GM23338 (cell line): Measurements from ENCODE around the gene BAX. TPM values are rescaled to one million over a fixed set of nuclear protein-coding genes. Genes with fewer than 3 reads are reported as not detected.
"Not testable (repeated sequence)": the region's sequence is repeated elsewhere in the genome, so short reads cannot be mapped to it uniquely, and the experiment has no call there.

Experiments used
- ATAC-seq: fragments of 200-7000 bp; cut with Tn5 transposase; 3 replicates; pipeline ENCODE4 v1.9.1; 2020
- DNase-seq: peaks from one replicate; pipeline ENCODE4 v3.0.0-alpha.2; 2015; ENCODE audit warnings: low spot score
- H2AFZ ChIP-seq: fragments of 200-600 bp; sonication (generic); 2 replicates; pipeline ENCODE4 v1.8.0; 2016; ENCODE audit warnings: antibody characterized with exemption, mild to moderate bottlenecking, moderate library complexity
- H3F3A ChIP-seq: fragments of 200-600 bp; sonication (generic); replicated peaks from 2 replicates; pipeline ENCODE4 v1.8.0; 2017; ENCODE audit warnings: antibody characterized with exemption, mixed run types, low read depth
- H3K27ac ChIP-seq: fragments of 200-600 bp; sonication (generic); 2 replicates; pipeline ENCODE4 v1.6.1; 2016; ENCODE audit warnings: low read depth
- H3K27me3 ChIP-seq: fragments of 200-600 bp; sonication (generic); 2 replicates; pipeline ENCODE4 v1.8.0; 2016; ENCODE audit warnings: mild to moderate bottlenecking, mixed run types, moderate library complexity; ENCODE audit not compliant: insufficient read depth
- H3K36me3 ChIP-seq: fragments of 200-600 bp; sonication (generic); 2 replicates; pipeline ENCODE4 v1.8.0; 2016; ENCODE audit warnings: mild to moderate bottlenecking; ENCODE audit not compliant: insufficient read depth
- H3K4me1 ChIP-seq: fragments of 200-600 bp; sonication (generic); 2 replicates; pipeline ENCODE4 v1.8.0; 2016; ENCODE audit warnings: mild to moderate bottlenecking, moderate library complexity; ENCODE audit not compliant: insufficient read depth
- H3K4me2 ChIP-seq: fragments of 200-600 bp; sonication (generic); 2 replicates; pipeline ENCODE4 v1.7.1; 2017; ENCODE audit warnings: mixed run types
- H3K4me3 ChIP-seq: fragments of 200-600 bp; sonication (generic); 2 replicates; pipeline ENCODE4 v1.6.1; 2016; ENCODE audit warnings: mixed run types
- H3K79me2 ChIP-seq: fragments of 200-600 bp; sonication (generic); replicated peaks from 2 replicates; pipeline ENCODE4 v1.8.0; 2017; ENCODE audit warnings: mild to moderate bottlenecking; ENCODE audit not compliant: insufficient read depth
- H3K9me2 ChIP-seq: fragments of 200-600 bp; sonication (generic); 2 replicates; pipeline ENCODE4 v1.8.0; 2017; ENCODE audit not compliant: insufficient read depth
- H4K20me1 ChIP-seq: fragments of 200-600 bp; sonication (generic); replicated peaks from 2 replicates; pipeline ENCODE4 v1.8.0; 2017; ENCODE audit warnings: mild to moderate bottlenecking; ENCODE audit not compliant: insufficient read depth
- H3K27ac Mint-ChIP-seq: 2 replicates; pipeline ENCODE4 v1.8.0; 2020; ENCODE audit warnings: inconsistent platforms, mild to moderate bottlenecking, moderate library complexity, mixed read lengths
- H3K27me3 Mint-ChIP-seq: 3 replicates; pipeline ENCODE4 v1.8.0; 2022; ENCODE audit warnings: low read depth, mild to moderate bottlenecking, moderate library complexity, mixed read lengths, inconsistent platforms; ENCODE audit not compliant: insufficient read depth, poor library complexity
- H3K36me3 Mint-ChIP-seq: 3 replicates; pipeline ENCODE4 v1.8.0; 2021; ENCODE audit warnings: low read depth, mild to moderate bottlenecking, inconsistent platforms, moderate library complexity, mixed read lengths
- H3K4me1 Mint-ChIP-seq: 3 replicates; pipeline ENCODE4 v1.8.0; 2020; ENCODE audit warnings: mild to moderate bottlenecking, inconsistent platforms, mixed read lengths
- H3K4me3 Mint-ChIP-seq: 3 replicates; pipeline ENCODE4 v1.8.0; 2021; ENCODE audit warnings: moderate library complexity, mild to moderate bottlenecking, inconsistent platforms, mixed read lengths
- H3K9me3 Mint-ChIP-seq: 3 replicates; pipeline ENCODE4 v1.8.0; 2020; ENCODE audit warnings: moderate library complexity, mild to moderate bottlenecking, inconsistent platforms, mixed read lengths
- CREB1 ChIP-seq: fragments of 250-450 bp; sonication (Bioruptor Pico); IDR thresholded peaks from 2 replicates; pipeline ENCODE4 v1.5.0; 2020; ENCODE audit warnings: low read depth, mild to moderate bottlenecking, moderate library complexity
- ETS1 ChIP-seq: IDR thresholded peaks from 2 replicates; pipeline ENCODE4 v1.6.1; 2016; ENCODE audit warnings: antibody characterized with exemption
- EZH2 ChIP-seq: fragments of 200-600 bp; sonication (generic); IDR thresholded peaks from one replicate; pipeline ENCODE4 v1.8.0; 2017; ENCODE audit warnings: antibody characterized with exemption, mild to moderate bottlenecking, low read depth; ENCODE audit not compliant: unreplicated experiment
- EZH2phosphoT487 ChIP-seq: fragments of 200-600 bp; sonication (generic); IDR thresholded peaks from one replicate; pipeline ENCODE4 v1.8.1; 2018; ENCODE audit warnings: antibody characterized with exemption; ENCODE audit not compliant: unreplicated experiment
- JUNB ChIP-seq: IDR thresholded peaks from one replicate; pipeline ENCODE4 v1.6.1; 2016; ENCODE audit warnings: antibody characterized with exemption; ENCODE audit not compliant: unreplicated experiment
- NANOG ChIP-seq: IDR thresholded peaks from 2 replicates; pipeline ENCODE4 v1.6.1; 2016; ENCODE audit warnings: antibody characterized with exemption, borderline replicate concordance
- POLR2AphosphoS5 ChIP-seq: IDR thresholded peaks from 2 replicates; pipeline ENCODE4 v1.6.1; 2016; ENCODE audit warnings: antibody characterized with exemption, low read depth
- ZNF462 ChIP-seq: fragments of 250-450 bp; sonication (Bioruptor Pico); IDR thresholded peaks from 2 replicates; pipeline ENCODE4 v1.5.0; 2020; ENCODE audit warnings: mild to moderate bottlenecking, moderate library complexity
- polyA plus RNA-seq: library from polyadenylated mRNA; unstranded; fragments of >200 nt; fragmentation: Nextera tagmentation; extraction: Ambion mirVana; gene quantifications from 2 replicates; pipeline ENCODE4 v1.2.1, GENCODE V29; 2016
- total RNA-seq: library from RNA; depleted of rRNA; stranded (reverse); fragments of >200 nt; shearing (Covaris generic); gene quantifications from 2 replicates; pipeline ENCODE4 v1.2.3, GENCODE V29; 2014

The BAX gene
- total and polyA plus RNA-seq, 2 experiments from 2014 or later: 179 to 261 TPM

- Mint-ChIP-seq H3K27me3 (peaks cover 4% of the 10 kb centered on the region), H3K4me1 (no peaks in the 10 kb centered on the region), H3K4me3 (no peak overlapping the region), H3K36me3 (peaks cover 26% of the 10 kb centered on the region), H3K9me3 (no peaks in the 10 kb centered on the region), H3K27ac (no peak overlapping the region)
- Histone ChIP-seq H3K79me2 (no peaks in the 10 kb centered on the region), H3K27me3 (no peaks in the 10 kb centered on the region), H3K27ac (no peak overlapping the region), H2AFZ (no peak overlapping the region), H3K4me3 (no peak overlapping the region), H3K4me1 (no peaks in the 10 kb centered on the region), H3K36me3 (peaks cover 12% of the 10 kb centered on the region; the same call in 1 of the 2 replicates), H3F3A (0 out of 2 replicates have a peak, but pooled peaks cover 8% of the 10 kb centered on the region), H4K20me1 (peaks cover 3% of the 10 kb centered on the region), H3K9me2 (no peaks in the 10 kb centered on the region), H3K4me2 (no peak overlapping the region)
- TF ChIP-seq CREB1 (CRISPR knock-in tag) (peak; percentile 34; the same call in 1 of the 2 replicates), EZH2phosphoT487 (no peak), ETS1 (peak; percentile 99), POLR2AphosphoS5 (no peak), JUNB (no peak), NANOG (no peak)
- ATAC-seq: peak; percentile 98
- DNase-seq: peak; percentile 92
Measured at GRCh38 chr19:48918801-48919247, 35.9 kb upstream of the BAX start.

GRCh38 chr19:48919271-48919670 lies 35.4 kb upstream of the BAX start:
- not testable (repeated sequence) for H4K20me1 ChIP-seq, H3K27ac ChIP-seq, ATAC-seq, H3K36me3 ChIP-seq, H3K79me2 ChIP-seq, H2AFZ ChIP-seq, H3F3A ChIP-seq, H3K4me1 ChIP-seq, H3K4me3 ChIP-seq, H3K9me2 ChIP-seq, H3K27ac Mint-ChIP-seq, H3K4me1 Mint-ChIP-seq, H3K27me3 Mint-ChIP-seq, DNase-seq, H3K4me2 ChIP-seq, H3K4me3 Mint-ChIP-seq, H3K9me3 Mint-ChIP-seq, H3K27me3 ChIP-seq
- H3K36me3 Mint-ChIP-seq: peaks cover 23% of the 10 kb centered on the region

- Mint-ChIP-seq H3K4me1 (no peaks in the 10 kb centered on the region), H3K27me3 (peaks cover 8% of the 10 kb centered on the region), H3K4me3 (no peak overlapping the region), H3K36me3 (peaks cover 16% of the 10 kb centered on the region), H3K27ac (no peak overlapping the region), H3K9me3 (no peaks in the 10 kb centered on the region)
- ATAC-seq: no peak
- Histone ChIP-seq H3K4me1 (no peaks in the 10 kb centered on the region), H3K79me2 (no peaks in the 10 kb centered on the region), H3K27me3 (no peaks in the 10 kb centered on the region), H3K27ac (no peak overlapping the region), H4K20me1 (peaks cover 3% of the 10 kb centered on the region), H3K4me2 (no peak overlapping the region), H3K9me2 (no peaks in the 10 kb centered on the region), H3K36me3 (no peaks in the 10 kb centered on the region; the same call in 1 of the 2 replicates), H3K4me3 (no peak overlapping the region), H2AFZ (no peak overlapping the region), H3F3A (0 out of 2 replicates have a peak, but pooled peaks cover 8% of the 10 kb centered on the region)
- no peak for DNase-seq
- TF ChIP-seq JUNB: no peak
- TF ChIP-seq EZH2: no peak
- no peak for TF ChIP-seq NANOG
- no peak for TF ChIP-seq ETS1
- no peak for TF ChIP-seq ZNF462 (CRISPR knock-in tag)
- no peak for TF ChIP-seq POLR2AphosphoS5
- TF ChIP-seq CREB1 (CRISPR knock-in tag): no peak
- TF ChIP-seq EZH2phosphoT487: no peak
Measured at GRCh38 chr19:48920949-48921348, 33.7 kb upstream of the BAX start.
